Chondrocyte (in vitro differentiated cells): Measurements from ENCODE around the gene NPR3. TPM values are rescaled to one million over a fixed set of nuclear protein-coding genes. Genes with fewer than 3 reads are reported as not detected.

Source experiments
- DNase-seq: peaks from one replicate; pipeline ENCODE4 v3.0.0; 2021; ENCODE audit warnings: mixed read lengths, low spot score
- H3K27ac Mint-ChIP-seq: one replicate; pipeline ENCODE4 v1.8.0; 2021; ENCODE audit warnings: mild to moderate bottlenecking, moderate library complexity, mixed read lengths; ENCODE audit not compliant: unreplicated experiment
- H3K27me3 Mint-ChIP-seq: 2 replicates; pipeline ENCODE4 v1.8.0; 2021; ENCODE audit warnings: low read depth, mixed read lengths
- H3K36me3 Mint-ChIP-seq: 2 replicates; pipeline ENCODE4 v1.8.0; 2021; ENCODE audit warnings: low read depth, mixed read lengths
- H3K4me1 Mint-ChIP-seq: 2 replicates; pipeline ENCODE4 v1.8.0; 2021; ENCODE audit warnings: low read depth, mild to moderate bottlenecking, mixed read lengths
- H3K4me3 Mint-ChIP-seq: one replicate; pipeline ENCODE4 v1.8.0; 2021; ENCODE audit warnings: mild to moderate bottlenecking, moderate library complexity, mixed read lengths; ENCODE audit not compliant: unreplicated experiment
- H3K9me3 Mint-ChIP-seq: 2 replicates; pipeline ENCODE4 v1.8.0; 2021; ENCODE audit warnings: low read depth, mixed read lengths
- CTCF ChIP-seq: fragments of 200-600 bp; sonication (generic); IDR thresholded peaks from 2 replicates; pipeline ENCODE4 v1.5.0; 2021; ENCODE audit warnings: antibody characterized with exemption, mild to moderate bottlenecking, moderate library complexity
- total RNA-seq: library from RNA; stranded (reverse); gene quantifications from 3 replicates; pipeline ENCODE4 v1.2.1, GENCODE V29; 2021

NPR3 gene
- total RNA-seq, 1 donor from 2014 or later, result 261 TPM

GRCh38 chr5:32812399-32812798 lies 101.3 kb downstream of the NPR3 start:
- Mint-ChIP-seq H3K27me3 (no peaks in the 10 kb centered on the region), H3K27ac (no peak overlapping the region)
- TF ChIP-seq CTCF, result no peak

GRCh38 chr5:32814141-32814540 lies 103.0 kb downstream of the NPR3 start:
- Mint-ChIP-seq H3K27ac (peak overlapping the region; percentile 83), H3K9me3 (peaks cover 19% of the 10 kb centered on the region), H3K27me3 (no peaks in the 10 kb centered on the region), H3K4me1 (peaks cover 53% of the 10 kb centered on the region), H3K4me3 (no peak overlapping the region), H3K36me3 (peaks cover 7% of the 10 kb centered on the region)
- TF ChIP-seq CTCF, result no peak
- no peak for DNase-seq

More at GRCh38 chr5:32812399-32812798, 101.3 kb downstream of the NPR3 start:
- Mint-ChIP-seq H3K4me3 (no peak overlapping the region), H3K4me1 (peaks cover 61% of the 10 kb centered on the region), H3K9me3 (peaks cover 18% of the 10 kb centered on the region), H3K36me3 (peaks cover 7% of the 10 kb centered on the region)
- DNase-seq, result no peak

GRCh38 chr5:32814620-32815019 lies 103.5 kb downstream of the NPR3 start:
- H3K4me1 Mint-ChIP-seq, result peaks cover 52% of the 10 kb centered on the region
- no peak for TF ChIP-seq CTCF
- peak overlapping the region; percentile 83 for H3K27ac Mint-ChIP-seq
- H3K4me3 Mint-ChIP-seq, result no peak overlapping the region
- H3K36me3 Mint-ChIP-seq, result peaks cover 7% of the 10 kb centered on the region
- DNase-seq, result no peak
- H3K9me3 Mint-ChIP-seq, result peaks cover 19% of the 10 kb centered on the region
- no peaks in the 10 kb centered on the region for H3K27me3 Mint-ChIP-seq

GRCh38 chr5:32827981-32828380 lies 116.9 kb downstream of the NPR3 start:
- Mint-ChIP-seq H3K4me1 (peaks cover 38% of the 10 kb centered on the region), H3K9me3 (no peaks in the 10 kb centered on the region), H3K27me3 (no peaks in the 10 kb centered on the region), H3K4me3 (no peak overlapping the region), H3K27ac (peak overlapping the region; percentile 73), H3K36me3 (no peaks in the 10 kb centered on the region)
- no peak for DNase-seq
- TF ChIP-seq CTCF, result no peak

- Mint-ChIP-seq H3K36me3 (no peaks in the 10 kb centered on the region), H3K27ac (peak overlapping the region; percentile 73), H3K27me3 (no peaks in the 10 kb centered on the region), H3K9me3 (no peaks in the 10 kb centered on the region), H3K4me3 (no peak overlapping the region), H3K4me1 (peaks cover 41% of the 10 kb centered on the region)
- DNase-seq, result no peak
- no peak for TF ChIP-seq CTCF
These were observed 117.4 kb downstream of the NPR3 start for GRCh38 chr5:32828492-32828891.
